LNCAP (cell line): ENCODE data around the gene CYP2W1.

Experiments
- TF ChIP-seq, protein P1 (sequence below): fragments of 450-650 bp; IDR thresholded peaks from 2 replicates; pipeline ENCODE4 v1.5.1; 2017; ENCODE audit warnings: mild to moderate bottlenecking

CYP2W1 gene

DNA sequence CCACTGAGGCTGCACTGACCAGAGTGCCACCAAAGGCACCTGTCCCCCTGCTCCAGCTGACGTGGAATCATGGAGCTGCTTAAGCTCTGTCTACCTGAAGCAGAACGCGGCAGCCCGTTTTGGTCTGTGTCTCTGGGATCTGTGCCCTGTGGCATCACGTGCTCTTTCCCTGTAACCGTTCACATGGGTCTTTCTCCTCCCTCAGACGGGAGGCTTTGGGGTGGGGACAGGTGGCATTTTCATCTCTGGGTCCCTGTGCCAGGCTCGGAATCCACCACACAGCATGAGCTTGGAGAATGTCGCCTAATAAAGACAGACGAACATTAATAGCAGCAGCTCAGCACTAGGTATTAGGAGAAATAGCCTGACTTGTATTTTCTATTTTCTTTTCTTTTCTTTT lies 26.9 kb upstream of the CYP2W1 start:
- TF ChIP-seq, protein P1, sequence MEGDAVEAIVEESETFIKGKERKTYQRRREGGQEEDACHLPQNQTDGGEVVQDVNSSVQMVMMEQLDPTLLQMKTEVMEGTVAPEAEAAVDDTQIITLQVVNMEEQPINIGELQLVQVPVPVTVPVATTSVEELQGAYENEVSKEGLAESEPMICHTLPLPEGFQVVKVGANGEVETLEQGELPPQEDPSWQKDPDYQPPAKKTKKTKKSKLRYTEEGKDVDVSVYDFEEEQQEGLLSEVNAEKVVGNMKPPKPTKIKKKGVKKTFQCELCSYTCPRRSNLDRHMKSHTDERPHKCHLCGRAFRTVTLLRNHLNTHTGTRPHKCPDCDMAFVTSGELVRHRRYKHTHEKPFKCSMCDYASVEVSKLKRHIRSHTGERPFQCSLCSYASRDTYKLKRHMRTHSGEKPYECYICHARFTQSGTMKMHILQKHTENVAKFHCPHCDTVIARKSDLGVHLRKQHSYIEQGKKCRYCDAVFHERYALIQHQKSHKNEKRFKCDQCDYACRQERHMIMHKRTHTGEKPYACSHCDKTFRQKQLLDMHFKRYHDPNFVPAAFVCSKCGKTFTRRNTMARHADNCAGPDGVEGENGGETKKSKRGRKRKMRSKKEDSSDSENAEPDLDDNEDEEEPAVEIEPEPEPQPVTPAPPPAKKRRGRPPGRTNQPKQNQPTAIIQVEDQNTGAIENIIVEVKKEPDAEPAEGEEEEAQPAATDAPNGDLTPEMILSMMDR, result no peak

DNA sequence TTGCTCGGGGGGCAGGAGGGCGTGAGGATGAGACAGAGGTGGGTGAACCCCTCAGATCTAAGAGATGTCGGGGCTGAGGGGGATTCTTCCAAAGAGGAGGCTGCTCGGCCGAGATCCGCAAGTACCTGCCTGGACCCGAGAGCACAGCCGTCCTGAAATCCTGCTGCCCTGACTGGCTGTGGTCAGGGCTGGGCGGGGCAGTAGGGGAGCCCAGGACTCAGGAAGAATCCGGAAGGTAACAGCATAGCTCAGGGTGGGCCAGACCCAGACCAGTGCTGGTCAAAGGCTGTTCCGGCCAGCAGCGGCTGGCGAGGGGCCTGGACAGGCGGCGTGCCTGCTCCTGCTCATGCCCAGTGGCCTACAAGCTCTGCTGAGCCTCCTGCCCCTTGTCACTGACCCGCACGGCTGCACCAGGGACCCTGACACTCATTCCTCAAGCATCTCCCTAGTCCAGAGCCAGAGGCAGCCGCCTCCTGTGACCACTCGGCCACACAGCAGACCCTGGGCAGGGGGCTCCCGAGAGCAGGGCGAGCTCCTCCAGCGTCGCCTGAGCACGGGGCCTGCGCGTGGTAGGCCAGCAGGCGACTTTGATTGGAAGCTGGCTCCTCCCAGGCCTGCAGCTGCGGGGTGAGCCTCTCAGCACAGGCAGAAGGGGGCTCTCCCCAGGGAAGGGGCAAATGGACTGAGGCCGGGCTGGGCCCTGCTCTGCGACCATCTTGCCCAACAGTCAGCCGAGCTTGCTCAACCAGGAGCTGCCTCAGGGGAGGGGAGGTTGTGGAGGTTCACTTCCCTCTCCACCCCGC lies 25.4 kb upstream of the CYP2W1 start:
- TF ChIP-seq, protein P1, result no peak

DNA sequence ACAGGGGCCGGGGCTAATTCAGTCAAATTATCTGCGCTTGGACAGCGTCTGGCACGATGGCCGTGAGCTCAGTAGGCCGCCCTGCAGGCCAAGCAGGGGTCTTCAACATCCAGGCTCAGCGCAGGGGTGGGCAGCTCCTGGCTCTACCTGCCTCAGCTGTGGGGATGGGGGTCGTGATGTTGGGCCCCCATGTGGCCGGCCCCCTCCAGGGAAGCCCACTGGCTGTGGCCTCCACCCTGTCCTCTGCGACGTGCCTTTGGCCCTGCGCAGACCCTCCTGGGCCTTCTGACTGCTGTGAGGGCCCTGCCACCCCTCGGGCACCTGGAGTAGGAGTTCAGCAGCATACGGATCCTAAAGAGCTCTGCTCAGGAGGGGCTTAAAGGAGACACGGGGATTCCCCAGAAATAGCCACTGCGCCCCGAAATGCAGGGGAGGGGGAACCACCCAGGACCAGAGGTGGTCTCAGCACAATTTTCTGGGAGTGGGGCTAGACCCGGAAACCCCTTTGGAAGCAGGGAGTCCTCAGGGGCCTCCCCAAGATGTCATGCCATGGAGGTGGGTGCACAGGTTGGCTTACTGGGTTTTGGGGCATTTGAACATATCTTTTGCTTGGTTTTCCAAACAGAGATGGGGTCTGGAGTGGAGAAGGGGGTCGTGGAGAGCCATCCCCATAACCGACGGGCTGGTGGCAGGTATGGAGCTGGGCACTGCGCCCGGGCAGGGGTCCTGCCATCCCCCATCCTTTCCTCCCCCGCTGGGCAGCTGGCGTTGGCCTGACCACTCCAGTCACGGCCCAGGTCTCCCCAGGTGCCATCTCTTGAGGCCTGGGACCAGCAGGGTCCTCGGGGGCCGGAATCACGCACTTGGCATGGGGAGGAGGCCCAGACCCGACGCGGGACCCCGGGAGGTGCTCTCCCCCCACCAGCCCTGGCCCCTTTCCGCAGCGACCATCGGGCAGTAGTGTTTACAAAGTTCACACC lies 24.5 kb upstream of the CYP2W1 start:
- TF ChIP-seq, protein P1, result no peak

DNA sequence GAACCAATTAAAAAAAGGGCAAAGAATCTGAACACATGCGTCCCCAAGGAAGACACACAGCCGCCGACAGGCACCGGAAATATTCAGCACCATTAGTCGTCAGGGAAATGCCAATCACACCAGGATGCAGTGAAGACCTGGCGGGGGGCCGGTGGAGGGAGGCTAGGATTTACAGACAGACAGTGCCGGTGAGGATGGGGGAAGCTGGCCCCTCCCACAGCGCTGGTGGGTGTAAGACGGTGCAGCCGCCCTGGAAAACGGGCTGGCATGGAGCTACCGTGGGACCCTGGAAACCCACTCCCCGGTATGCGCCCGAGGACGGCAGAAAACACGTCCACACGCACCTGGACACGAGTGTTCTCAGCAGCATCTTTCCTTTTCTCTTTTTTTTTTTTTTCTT lies 23.7 kb upstream of the CYP2W1 start:
- TF ChIP-seq, protein P1, result no peak

DNA sequence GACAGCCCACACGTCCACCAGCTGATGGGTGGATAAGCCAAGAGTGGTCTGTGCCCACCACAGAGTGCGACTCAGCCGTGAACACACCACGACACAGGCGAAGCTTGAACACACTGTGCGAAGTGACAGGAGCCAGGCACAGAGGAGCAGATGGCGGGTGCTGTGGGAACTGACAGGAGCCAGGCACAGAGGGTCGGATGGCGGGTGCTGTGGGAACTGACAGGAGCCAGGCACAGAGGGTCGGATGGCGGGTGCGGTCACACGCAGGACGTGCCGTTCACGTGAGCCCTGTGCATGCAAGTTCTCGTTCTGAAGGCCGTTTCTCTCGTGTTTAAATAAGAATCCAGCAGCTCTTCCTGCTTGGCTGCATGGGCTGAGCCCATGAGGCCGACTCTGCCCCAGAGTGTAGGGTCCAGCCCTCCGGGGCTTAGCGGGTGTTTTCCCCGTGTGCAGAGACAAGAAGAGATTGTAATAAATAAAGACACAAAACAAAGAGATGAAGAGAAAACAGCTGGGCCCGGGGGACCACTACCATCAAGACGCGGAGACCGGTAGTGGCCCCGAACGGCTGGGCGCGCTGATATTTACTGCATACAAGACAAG lies 22.6 kb upstream of the CYP2W1 start:
- TF ChIP-seq, protein P1, result no peak

DNA sequence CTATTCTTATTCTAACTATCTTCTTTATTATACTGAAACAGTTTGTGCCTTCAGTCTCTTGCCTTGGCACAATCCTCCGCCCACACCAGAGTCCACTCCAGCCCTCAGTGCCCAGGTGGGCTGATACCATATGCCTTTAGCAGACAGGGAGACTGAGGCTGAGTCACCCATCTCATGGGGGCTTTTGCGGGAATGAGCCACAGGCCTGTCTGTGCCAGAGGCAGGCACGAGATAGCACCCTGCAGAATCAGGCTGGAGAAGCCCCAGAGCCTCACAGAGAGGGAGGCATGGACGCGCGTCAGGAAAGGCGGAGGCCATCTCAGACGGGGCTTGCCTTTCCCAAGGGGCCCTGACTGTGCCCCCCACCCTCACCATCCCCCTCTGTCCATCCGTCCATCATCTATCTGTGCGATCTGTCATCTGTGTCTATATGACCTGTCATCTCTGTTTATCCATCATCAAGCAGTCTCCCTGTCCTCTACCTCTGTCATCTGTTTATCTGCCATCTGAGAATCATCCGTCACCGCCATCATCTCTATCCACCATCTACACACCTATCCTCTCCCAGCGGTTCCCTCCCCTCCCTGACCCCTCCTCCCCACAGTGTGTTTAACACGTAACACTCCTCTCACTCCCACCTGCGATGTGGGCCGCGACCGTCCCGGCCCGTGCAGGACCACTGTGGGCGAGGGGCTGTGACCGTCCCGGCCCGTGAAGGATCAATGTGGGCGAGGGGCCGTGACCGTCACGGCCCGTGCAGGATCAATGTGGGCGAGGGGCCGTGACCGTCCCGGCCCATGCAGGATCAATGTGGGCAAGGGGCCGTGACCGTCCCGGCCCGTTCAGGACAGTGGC lies 21.2 kb upstream of the CYP2W1 start:
- TF ChIP-seq, protein P1, result no peak
